ENCODE data around the gene EIF1B.

The EIF1B gene

DNA sequence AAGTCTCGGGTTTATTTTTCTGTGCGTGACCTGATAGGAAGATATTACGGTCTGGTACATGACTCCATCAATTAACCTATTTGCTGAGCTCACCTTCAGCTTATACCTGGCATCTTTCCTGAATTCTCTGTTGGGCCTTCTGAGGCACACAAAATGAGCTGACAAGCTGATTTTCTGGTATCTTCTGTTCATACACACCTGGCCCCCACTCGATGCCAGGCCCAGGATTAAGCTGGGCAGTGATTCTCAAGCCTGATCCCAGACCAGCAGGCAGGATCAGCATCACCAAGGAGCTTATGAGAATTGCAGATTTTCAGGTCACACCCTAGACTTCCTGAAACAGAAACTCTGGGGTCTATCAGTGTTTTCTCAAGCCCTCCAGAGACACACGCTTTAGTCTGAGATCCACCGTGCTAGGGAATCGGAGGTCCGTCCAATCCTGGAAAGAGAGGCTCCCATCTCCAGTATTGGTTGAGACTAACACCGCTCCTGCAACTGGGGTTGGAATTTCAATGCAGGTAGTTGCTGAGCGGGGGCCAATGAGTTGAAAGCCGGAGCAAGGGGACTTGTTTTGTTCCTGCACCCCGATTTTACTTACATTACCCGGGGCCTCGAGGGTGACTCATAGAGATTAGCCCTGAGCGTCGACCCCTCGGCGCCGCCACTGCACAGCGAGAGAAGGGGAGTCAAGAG lies 636 bp upstream of the EIF1B start:
- DNase-seq (ENCODE audit: low read depth in 1 of 2, low spot score in 1 of 2), result no peak

DNA sequence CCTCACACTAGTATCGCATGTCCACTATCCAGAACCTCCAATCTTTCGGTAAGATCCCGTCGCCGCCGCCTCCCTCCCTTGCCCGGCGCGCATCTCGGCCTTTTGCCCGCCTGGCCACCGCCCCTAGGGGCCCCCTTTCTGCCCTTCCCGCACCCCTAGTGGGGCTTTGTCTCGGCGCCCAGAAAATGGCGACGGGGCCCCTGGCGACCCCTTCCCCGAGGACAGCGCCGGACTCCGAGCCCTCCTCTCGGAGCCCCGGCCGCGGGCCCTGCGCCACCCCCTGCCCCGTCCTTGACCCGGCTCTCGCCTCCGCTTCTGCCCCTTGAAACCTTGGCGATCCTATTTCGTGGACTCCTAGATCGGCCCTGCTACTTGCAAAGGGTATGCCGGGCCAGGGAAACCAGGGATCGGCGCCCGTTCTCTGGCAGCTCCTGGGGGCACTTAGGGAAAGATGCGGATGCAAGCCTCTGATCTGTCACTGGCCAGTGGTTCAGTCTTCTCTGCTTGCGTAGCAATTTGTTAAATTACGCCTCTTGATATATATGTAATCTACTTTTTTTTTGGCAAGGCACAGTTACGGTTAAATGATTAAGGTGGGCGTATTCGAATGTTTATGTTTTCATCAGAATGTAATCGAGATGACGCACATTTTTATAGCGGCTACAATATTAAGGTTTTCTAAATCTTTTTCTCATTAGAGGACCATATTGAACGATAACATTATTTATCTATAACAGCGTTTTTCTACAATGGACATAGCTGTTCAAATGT lies 603 bp downstream of the EIF1B start:
- peak; percentile 14 to 20 for DNase-seq (ENCODE audit: low read depth in 1 of 2, low spot score in 1 of 2)

DNA sequence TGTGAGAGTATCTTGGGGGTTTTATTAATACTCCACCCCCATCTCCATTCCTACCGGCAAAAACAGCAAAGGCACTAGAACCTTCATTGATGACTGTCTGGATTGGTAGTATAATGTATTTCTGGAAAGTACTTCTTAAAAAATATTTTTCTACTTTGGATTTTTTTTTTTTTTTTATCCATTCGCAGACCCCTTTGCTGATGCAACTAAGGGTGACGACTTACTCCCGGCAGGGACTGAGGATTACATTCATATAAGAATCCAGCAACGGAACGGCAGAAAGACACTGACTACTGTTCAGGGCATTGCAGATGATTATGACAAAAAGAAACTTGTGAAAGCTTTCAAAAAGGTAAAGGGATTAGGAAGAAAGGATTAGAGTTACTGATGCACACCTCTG lies 1.2 kb downstream of the EIF1B start:
- no peak for DNase-seq (ENCODE audit: low read depth in 1 of 2, low spot score in 1 of 2)

DNA sequence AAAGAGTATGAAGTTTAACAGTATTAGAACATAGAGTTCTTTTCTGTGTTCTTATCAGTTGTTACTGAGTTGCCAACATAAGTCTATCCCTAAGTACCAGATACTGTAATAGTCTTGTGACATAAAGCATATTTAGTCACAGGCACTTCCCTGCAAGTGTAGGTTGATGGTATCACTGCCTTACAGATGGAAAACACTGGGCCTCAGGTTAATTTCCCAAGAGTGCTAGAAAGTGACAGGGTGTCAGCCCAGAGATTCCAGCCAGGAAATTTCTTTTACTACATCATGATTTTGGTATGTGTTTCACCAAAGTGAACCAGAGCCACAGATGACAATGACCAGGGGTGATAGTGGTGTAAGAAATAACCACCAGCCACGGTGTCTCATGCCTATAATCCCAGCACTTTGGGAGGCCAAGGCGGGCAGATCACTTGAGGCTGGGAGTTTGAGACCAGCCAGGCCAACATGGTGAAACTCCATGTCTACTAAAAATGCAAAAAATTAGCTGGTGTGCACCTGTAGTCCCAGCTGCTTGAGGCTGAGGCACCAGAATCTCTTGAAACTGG lies 3.2 kb downstream of the EIF1B start:
- no peak for DNase-seq (ENCODE audit: low read depth in 1 of 2, low spot score in 1 of 2)

GRCh38 chr3:40313975-40314860 lies 4.7 kb downstream of the EIF1B start:
- DNase-seq (ENCODE audit: low read depth in 1 of 2, low spot score in 1 of 2), result no peak

DNA sequence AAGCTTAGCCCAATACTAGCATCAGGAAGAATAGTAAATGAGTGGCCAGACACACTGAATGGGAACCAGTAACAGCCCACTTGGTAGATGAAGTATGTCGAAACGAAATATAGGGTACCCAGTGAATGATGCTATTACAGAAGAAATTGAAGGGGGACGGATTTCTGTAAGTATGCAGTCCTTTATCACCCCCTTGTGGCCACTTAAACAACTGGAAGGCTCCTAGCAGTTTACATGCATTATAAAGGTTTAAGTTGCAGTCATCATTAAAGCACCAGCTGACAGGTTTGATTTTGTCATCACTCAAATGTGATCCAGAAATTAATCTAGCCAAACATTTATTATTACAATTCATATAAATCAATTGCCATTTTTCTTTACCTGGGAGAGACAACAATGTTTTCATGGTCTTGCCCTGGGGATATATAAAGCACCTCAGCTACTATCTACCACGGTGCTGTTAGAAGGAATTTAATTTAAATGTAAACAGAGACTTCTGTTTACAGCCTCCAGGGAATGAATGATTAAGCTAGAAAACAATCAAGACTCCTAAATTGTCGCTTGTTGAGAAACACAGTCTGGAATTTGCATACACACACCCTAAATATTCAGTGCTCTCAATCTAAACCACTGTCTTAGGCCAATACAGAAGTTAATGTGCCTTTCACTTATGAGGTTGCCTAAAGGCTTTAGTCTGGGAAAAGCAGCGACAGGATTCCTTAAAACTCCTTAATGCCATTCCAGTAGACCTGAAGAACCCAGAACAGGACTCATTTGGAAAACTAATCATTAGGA lies 7.8 kb downstream of the EIF1B start:
- DNase-seq (ENCODE audit: low read depth in 1 of 2, low spot score in 1 of 2), result no peak

GRCh38 chr3:40321818-40322217 lies 12.3 kb downstream of the EIF1B start:
- DNase-seq (ENCODE audit: low read depth in 1 of 2, low spot score in 1 of 2), result no peak

DNA sequence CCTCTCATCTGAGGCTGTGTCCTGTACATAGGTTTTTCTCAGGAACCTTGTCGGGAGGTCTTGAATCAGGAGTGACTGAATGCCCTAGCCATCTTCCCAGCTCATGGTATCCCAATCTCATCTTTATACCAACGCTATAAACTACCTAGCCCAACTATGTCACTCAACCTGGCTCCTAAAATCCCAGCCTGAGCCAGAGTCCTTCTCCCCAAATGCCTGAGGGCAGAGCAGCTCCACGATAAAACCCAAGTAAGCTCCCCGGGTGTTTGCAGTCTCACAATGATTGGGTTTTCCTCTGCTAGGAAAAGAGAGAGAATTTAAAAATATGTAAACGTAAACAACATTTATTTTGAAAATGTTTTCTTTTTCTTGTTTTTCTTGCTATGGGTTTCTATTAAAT lies 14.4 kb downstream of the EIF1B start:
- DNase-seq (ENCODE audit: low read depth in 1 of 2, low spot score in 1 of 2), result no peak

DNA sequence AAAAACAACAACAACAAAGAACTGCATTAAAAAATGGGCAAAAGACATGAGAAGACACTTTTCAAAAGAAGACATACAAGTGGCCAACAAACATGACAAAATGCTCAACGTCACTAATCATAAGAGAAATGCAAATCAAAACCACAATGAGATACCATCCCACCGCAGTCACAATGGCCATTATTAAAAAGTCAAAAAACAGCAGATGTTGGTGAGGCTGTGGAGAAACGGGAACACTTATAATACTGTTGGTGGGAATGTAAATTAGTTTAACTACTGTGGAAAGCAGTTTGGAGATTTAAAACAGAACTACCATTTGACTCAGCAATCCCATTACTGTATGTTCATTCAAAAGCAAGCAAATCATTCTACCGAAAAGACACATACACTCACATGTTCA lies 15.1 kb downstream of the EIF1B start:
- no peak for DNase-seq (ENCODE audit: low read depth in 1 of 2, low spot score in 1 of 2)

DNA sequence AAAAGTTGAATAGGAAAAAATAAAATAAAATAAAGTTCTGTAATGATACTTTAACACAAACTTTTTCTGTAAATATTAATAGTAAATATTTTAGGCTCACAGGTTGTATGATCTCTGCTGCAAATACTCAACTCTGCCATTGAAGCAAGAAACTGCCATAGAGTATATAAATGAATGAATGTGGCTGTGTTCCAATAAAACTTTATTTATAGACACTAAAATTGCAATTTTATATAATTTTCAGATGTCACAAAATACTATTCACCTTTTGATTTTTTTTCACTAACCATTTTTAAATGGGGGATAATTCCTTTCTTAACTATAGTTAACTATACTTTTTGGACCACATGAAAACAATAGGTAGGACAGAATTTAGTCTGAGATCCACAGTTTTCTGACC lies 16.0 kb downstream of the EIF1B start:
- no peak for DNase-seq (ENCODE audit: low read depth in 1 of 2, low spot score in 1 of 2)

DNA sequence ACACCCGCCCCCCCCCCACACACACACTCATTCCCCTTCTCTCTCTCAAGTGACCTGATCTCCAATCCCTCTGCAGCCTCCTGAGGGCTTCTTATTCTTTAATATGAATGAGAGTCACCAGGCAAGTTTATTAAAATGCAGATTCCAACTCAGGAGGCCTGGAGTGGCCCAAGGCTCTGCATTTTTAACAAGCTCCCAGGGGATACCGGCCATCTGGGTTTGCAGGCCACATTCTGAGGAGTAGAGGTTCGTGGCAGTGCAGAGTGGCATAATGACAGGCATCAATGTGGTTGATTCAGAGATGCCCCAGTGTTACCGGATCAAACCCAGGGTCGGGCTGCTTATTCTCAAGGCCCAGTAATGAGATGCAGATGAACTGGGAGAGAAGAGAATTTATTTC lies 18.9 kb downstream of the EIF1B start:
- no peak for DNase-seq (ENCODE audit: low read depth in 1 of 2, low spot score in 1 of 2)

GRCh38 chr3:40329071-40329470 lies 19.6 kb downstream of the EIF1B start:
- DNase-seq (ENCODE audit: low read depth in 1 of 2, low spot score in 1 of 2), result no peak

DNA sequence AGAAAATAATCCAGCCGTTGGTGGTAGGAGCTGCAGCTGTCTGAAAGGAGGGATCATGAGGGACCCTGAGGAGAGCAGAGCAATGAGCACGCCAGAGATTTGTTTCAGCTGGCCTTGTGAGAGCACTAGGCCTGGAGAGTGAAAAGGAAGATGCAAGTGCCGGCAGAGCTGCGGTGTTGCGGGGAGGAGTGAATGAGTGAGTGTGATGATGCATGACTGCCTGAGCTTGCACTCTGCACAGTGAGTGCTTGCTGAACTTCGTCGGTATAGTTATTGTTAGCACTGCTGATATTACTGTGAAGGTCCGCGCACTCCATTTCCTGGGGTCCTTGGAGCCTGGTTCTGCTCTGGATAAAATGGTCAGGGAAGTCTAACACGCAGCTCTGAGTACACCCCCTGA lies 23.2 kb downstream of the EIF1B start:
- no peak for DNase-seq (ENCODE audit: low read depth in 1 of 2, low spot score in 1 of 2)

- no peak for DNase-seq (ENCODE audit: low read depth in 1 of 2, low spot score in 1 of 2)
These were observed 23.9 kb downstream of the EIF1B start for GRCh38 chr3:40333416-40333815.

GRCh38 chr3:40333852-40334251 lies 24.3 kb downstream of the EIF1B start:
- DNase-seq (ENCODE audit: low read depth in 1 of 2, low spot score in 1 of 2), result no peak

DNA sequence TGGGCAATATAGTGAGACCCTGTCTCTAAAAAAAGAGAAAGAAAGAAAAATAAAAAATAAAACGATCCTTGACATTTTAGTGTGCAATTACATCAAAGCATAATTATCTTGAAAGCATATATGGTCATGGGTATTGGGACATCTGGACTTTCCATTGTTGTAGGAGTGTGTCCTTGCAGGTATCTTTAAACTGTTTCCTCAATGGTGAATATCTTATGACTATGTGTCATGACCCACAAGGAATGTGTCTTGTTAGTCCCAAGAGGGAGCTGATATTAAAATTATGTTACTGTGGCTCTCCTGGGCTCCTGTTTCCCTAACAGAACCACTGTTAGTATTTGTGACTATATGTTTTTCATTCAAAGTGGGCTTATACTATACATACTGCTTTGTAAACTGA lies 26.6 kb downstream of the EIF1B start:
- no peak for DNase-seq (ENCODE audit: low read depth in 1 of 2, low spot score in 1 of 2)

DNA sequence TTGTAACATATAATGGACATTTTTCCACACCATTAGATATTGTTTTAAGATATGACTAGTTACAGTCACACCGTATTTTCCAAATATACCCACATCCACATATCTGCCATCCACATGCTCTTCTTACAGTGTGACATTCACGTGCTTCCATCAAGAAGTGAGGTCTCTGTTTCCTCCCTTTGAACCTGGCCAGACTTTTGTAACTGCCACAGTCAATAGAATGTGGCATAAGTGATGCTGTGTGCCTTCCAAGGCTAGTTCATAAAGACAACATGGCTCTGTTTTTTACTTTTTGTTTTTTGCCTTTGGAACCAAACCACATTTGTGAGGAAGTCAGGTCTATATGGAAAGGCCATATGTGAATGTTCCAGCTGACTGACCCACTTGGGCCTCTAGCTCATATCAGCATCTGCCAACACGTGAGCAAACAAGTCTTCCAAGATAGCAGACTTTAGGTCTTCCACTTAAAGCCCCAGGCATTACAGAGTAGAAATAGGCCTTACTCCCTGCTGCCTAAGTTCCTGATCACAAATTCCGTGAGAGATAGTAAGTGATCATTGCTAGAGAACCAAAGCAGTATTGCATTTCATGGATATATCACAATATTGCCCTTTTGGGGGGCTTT lies 27.1 kb downstream of the EIF1B start:
- DNase-seq (ENCODE audit: low read depth in 1 of 2, low spot score in 1 of 2), result no peak

GRCh38 chr3:40337136-40338108 lies 27.9 kb downstream of the EIF1B start:
- no peak for DNase-seq (ENCODE audit: low read depth in 1 of 2, low spot score in 1 of 2)

DNA sequence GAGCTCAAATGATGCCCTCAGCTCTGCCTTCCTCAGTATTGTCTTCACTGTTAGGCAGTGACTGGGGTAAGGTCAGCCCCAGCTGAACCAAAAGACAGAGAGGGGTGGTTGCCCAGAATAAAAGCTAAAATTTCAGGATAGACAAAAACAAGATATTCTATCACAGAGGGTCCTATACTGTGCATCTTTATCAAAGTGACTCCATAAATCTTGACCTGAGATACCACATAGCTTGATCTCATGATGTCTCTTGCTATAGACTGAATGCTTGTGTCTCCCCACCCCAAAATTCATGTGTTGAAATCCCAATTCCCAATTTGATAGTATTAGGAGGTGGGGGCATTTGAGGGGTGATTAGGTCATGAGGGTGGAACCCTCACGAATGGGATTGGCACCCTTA lies 30.4 kb downstream of the EIF1B start:
- DNase-seq (ENCODE audit: low read depth in 1 of 2, low spot score in 1 of 2), result no peak
